GM19397 (cell line): ENCODE measurements around the gene DEPDC5.

Source experiments
- ATAC-seq: cut with Tn5 transposase; IDR thresholded peaks from one replicate; pipeline ENCODE4 v1.9.1; 2021; ENCODE audit warnings: mild to moderate bottlenecking, moderate library complexity; ENCODE audit not compliant: unreplicated experiment

DEPDC5 gene

DNA sequence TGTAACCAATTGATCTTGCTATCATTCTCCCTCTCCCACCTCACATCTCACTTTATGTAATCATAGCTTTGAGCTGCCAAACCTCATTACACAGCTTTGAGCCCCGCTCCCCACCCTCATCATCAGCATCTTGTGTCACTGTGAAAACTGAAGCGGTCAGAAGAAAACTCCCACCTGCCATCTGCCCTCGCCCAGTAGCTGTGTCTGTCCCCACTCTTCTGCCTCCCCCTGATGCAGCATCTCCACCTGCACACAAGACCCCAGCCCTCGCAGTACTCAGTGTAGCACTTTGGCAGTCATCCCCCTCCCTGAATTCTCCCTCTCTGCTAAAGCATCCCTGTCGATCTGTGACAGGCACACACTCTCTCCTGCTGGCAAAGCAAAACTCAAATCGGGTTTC lies 130.2 kb downstream of the DEPDC5 start:
- no peak for ATAC-seq

DNA sequence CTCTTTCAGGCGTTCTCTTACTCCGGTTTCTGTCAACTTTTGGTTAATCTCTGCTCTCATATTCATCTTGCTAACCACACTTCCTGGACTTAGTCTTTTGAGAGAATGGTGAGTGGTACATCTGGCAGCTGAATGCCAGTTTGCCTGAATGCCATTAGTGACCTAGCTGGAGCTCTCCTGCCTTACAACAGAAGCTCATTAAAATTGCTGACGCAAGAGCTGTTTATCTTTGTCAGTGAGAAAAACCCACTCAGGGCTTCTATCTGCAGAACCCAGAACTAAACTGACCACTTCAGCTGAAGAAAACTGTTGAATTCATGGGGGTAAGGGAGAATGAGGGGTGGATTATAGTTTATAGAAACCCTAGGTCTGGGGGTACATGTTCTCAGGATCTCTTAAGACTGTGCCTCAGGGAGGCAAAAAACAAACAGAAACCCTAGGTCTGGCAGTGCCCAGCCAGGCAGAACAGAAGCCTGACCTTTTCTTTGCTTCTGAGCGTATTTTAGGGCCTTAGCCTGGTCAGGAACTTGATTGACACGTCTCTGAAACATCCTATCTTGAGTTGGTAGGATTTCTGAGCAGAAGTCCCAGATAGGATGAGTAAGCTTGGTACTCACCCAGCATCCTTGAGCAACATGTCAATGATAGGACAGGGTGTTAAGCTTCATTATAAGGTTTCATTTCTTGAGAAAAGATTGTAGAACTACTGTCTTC lies 137.7 kb downstream of the DEPDC5 start:
- ATAC-seq: no peak

DNA sequence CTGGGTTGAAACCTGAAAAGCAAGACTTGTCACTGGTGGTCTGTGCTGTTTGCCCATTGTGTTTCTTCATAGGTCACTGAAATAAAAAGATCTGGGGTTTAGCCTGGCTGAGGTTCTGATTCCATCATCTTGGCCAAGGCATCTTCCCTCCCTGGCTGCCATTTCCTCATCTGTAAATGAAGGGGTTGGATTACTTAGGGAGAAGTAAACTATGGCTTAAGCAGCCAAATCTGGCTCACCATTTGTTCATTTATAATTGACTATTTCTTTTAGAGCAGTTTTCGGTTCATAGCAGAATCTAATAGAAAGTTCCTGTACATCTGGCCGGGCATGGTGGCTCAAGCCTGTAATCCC lies 138.2 kb downstream of the DEPDC5 start:
- no peak for ATAC-seq

DNA sequence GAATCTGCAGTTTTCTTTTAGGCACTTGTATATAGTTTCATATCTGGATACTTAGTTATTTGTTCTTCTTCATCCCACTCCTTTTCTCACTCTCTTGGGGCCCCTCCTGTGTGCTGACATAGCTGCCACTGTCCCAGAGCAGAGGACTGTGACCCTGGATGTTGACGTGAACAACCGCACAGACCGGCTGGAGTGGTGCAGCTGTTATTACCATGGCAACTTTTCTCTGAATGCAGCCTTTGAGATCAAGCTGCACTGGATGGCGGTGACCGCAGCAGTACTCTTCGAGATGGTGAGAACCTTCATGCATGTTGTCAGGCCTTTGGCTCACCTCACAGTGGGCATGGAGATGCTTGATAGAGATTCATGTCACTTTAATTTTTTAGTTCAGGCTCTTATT lies 139.6 kb downstream of the DEPDC5 start:
- no peak for ATAC-seq

DNA sequence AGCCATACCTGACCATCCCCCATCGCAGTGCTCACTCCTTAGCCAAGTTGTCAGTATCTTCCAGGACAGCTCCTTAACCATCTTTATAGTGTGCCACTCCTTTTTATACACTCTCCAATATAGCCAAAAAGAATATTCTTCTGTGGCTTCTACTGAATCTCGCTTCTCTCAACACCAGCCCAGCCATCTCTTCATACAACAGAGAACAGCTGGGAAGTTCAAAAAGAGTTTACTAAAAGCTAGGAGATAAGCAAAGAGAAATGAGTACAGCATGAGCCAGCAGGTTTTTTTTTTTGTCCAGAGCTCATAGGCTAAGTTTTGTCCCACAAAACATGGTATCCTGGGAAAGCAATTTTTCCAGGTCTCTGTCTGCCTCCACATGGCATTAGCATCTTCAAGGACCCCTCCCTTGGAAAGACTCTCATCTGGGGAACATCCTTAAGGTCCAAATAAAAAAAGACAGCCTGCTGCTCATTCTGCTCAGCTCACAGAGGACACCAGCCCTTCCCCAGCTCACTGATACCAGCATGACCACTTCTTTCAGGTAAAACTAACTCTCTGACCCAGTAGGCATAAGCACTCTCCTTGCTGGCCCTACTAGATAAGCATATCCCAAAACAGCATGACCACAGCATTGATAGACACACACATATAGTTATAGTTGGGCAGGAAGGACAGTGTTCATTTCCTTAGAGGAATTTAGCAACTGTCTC lies 141.7 kb downstream of the DEPDC5 start:
- no peak for ATAC-seq

DNA sequence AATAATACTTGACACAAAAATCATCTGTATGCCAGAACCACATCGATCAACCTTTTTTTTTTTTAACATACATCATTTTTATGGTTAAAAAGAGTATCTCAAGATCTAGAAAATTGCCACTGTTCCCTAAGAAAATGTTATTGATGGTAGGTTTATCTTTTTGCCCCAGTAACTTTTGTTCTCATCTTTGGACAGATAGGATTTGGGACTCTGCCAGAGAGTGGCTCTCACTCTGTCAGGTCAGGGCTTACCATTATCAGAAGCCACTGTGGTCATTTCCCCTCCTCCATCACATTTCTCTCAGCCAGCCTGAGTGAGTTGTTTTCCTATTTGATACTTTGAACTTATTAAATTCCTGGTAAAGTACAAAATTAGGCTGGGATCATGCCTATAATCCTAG lies 142.7 kb downstream of the DEPDC5 start:
- ATAC-seq: no peak

DNA sequence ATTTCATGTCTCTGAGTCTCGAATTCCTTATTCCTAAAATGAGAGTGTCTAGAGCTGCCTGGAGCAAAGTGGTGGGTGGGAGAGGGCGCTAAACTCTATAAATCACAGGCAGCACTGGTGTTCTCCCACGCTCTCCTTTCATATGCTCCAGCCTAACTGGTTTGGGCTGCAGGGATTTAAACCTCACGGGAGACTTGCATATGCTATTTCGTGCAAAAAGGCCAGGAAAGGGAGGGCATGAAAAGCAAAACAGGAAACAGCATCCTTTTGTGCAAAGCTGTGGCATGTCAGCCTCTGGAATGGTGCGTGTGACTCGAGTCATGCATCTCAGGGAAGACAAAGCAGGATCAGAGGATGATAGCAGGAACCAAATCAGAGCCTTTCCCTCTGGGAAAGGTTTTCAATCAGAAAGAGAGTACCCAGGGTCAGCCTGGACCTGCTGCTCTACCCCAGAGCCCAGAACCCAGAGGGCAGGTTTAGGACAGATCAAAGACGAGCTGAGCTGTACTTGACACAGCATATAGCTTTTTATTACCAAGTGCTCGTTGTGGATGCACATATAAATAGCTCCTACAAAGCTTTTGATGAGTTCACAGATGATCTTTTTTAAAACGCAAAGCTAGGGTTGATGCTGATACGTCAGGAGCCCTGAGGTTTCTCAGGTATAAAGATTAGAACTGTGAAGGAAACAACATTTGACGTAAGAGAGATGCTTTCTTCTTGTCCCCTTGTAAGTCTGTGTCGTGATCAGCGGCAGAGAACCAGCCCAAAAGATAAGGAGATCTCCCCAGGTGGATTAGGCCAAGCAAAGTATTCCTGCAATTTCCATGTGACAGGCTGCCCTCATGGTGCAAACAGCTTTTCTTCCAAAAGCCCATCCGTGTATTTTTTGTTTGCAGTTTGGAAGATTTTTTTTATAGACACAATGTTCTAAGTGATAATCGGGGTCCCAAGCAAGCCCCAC lies 144.3 kb downstream of the DEPDC5 start:
- no peak for ATAC-seq

DNA sequence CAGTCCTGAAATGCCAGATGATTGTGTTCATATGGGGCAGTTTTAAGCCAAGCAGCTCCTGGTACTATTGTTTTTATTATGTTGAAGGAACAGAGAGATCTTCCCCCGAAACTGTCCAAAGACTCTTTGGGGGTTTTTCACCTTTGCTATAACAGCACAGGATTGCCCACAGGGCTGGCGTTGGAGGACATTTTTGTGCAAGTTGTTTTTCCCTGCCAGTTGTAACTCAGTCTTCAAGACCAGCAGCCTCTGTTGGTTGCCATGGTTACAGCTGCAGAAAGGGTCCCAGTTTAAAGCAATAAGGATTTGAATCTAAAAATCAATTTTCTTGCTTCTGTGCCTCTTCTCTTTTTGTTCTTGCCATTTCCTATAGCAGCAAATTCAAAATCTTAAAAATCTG lies 145.1 kb downstream of the DEPDC5 start:
- ATAC-seq: no peak

DNA sequence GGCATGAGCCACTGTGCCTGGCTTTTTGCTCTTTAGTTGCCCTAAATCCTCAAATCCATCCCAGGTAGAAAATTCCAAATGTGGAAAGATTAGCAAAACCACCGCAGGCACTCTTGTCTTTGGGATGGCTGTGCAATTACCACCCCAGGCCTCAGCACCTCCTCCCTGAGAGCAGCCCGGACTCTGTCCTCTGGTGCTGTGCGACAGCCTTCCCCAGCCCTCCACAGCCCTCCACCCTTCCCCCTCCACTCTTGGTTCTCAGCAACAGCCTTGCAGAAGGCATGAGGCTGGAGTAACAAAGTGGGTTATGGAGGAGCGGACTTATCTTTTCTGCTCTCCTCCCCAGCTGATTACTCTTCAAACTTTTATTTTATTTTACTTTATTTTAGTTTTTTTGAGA lies 145.8 kb downstream of the DEPDC5 start:
- ATAC-seq: no peak

DNA sequence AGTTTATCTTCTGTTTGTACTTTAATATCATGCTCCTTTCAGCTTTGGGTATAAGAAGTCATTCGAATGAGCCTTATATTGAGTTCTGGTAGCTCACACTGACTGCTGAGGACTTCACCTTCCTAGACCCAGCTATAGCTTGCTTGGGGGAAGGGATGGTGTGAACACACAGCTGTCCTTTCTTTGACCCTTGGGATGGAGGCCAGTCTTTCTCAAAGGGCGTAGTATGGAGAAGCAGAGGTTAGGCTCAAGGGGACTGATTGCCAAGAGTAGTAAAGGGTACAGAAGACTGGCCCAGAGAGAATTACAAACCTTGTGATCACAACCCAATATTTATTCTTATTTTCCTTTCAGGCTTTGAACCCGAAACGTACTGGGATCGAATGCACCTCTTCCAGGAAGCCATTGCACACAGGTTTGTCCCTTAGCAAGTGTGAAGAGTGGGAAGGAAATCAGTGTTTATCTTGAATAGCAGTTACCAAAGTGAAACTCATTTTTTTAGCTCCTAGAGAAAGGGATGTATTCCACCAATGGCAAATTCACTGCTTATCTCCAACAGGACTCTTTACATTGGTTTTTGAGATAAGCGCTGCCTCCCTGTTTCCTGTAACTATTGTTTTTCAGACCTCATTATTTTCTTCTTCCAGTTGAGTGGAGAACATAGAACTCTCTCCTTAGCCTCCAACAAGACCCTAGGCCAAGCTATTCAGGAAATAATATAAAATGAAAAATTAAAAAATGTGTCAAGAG lies 147.7 kb downstream of the DEPDC5 start:
- no peak for ATAC-seq

DNA sequence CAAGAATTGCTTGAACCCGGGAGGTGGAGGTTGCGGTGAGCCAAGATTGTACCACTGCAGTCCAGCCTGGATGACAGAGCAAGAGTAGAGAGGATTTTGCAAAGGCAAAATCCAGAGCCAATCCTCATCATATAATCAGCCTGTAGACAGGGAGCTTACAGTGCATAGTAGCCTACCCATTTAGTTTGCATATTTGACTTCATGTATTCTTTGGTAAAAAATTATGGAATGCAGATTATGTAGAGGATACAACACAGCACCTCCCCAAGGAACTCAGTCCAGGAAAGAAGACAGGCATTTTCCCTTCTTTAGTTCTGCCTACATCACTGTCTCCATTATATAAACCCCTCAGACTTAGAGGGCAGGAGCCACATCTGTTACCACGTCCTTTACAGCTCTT lies 150.8 kb downstream of the DEPDC5 start:
- ATAC-seq: no peak

DNA sequence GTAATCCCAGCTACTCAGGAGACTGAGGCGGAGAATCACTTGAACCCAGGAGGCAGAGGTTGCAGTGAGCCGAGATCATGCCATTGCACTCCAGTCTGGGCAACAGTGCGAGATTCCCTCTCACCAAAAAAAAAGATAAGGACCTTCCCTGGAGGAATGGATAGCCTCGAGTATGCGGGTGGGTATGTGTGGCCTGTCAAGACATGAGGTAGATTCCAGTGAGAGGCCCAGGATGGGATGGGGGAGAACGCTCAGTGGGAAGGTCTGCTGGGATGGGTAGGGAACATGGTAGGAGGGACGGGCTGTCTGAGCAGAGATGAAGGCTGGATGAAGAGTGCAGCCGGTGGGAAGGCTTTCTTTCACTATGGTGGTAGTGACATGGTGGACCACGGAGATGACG lies 151.5 kb downstream of the DEPDC5 start:
- ATAC-seq: no peak

DNA sequence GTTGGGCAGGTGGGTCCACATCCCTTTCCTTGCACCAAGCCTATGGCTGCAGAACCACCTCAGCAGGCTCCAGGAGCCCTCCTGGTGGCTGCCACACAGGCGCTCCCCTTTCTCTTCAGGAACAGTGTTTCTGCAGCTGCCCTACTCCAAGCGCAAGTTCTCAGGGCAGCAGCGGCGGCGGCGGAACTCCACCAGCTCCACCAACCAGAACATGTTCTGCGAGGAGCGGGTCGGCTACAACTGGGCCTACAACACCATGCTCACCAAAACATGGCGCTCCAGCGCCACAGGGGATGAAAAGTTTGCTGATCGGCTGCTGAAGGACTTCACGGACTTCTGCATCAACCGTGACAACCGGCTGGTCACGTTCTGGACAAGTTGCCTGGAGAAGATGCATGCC lies 152.3 kb downstream of the DEPDC5 start:
- ATAC-seq: no peak

DNA sequence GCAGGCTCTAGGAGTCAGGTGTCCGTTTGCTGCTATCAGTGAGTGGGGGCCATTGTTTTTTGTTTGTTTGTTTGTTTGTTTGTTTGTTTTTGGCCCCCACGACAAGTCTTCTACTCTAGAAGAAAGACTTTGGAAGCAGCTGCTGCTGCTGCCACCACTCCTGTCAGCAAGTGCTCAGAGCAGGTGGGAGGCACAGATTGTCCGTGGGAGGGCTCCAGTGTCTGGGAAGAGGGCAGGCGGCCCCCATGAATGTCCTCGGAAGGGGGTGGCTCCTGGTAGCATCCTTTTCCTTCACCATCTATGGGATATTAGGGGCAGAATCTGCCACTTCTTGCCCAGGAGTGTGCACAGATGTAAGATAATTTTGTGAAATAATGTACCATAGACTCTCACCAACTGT lies 152.8 kb downstream of the DEPDC5 start:
- ATAC-seq: no peak

DNA sequence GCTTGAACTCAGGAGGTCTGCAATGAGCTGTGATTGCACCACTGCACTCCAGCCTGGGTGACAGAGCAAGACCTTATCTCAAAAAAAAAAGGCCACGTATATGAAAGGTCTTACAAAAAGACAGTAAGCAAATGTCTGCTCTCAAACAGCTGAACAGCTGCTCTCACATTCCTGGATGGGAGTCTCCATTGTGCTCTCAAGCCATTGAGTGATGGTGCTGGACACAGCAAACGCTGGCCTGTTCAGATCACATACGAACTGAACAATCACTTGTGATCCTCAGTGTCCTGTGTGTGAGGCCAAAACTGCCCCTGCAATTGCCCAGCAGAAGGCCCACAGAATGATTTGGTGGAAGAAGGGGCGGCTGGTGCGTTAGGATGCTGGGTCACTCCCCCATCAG lies 156.2 kb downstream of the DEPDC5 start:
- no peak for ATAC-seq

DNA sequence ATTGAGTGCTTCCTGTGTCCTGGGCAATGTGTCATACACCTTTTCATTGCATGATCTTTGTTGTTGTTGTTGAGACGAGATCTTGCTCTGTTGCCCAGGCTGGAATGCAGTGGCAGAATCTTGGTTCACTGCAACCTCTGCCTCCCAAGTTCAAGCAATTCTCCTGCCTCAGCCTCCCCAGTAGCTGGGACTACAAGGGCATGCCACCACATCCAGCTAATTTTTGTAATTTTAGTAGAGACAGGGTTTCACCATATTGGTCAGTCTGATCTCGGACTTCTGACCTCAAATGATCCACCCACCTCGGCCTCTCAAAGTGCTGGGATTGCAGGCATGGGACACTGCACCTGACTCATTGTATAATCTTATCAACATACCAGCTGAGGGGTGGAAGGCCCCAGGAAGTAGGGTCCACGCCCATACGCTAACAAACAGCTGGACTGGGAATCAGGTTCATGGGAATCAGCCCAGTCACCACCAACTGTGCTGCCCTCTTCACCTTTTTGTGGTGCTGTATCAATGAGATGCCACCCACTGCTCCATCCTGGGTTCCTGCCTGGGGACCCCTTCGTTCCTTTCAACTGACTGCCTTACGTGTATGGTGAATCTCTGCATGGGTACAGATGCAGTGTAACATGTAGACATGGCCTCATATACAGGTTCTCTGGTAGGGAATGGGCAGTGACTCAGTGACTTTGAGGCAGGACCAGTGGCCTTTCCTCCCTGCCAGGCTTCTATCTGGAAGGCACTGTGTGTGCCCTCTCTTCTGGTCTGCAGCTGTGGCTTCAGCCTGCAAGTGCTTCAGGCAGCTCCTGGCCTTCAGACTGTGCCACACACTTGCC lies 158.0 kb downstream of the DEPDC5 start:
- no peak for ATAC-seq

DNA sequence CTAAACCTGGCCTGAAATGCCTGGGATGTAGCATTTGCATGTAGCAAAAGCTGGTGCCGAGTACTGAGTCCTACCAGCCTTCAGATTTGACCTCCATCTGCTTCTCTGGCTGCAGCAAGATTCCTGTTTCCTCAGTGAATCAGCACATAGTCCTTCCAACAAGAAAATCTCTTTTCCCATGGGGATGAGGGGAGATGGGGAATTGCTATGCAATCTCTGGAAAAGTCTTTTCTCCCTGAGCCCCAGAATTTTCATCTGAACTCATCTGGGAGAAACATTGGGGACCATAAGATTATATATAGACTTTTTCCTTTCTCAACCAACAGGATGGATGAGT lies 158.6 kb downstream of the DEPDC5 start:
- ATAC-seq: no peak

DNA sequence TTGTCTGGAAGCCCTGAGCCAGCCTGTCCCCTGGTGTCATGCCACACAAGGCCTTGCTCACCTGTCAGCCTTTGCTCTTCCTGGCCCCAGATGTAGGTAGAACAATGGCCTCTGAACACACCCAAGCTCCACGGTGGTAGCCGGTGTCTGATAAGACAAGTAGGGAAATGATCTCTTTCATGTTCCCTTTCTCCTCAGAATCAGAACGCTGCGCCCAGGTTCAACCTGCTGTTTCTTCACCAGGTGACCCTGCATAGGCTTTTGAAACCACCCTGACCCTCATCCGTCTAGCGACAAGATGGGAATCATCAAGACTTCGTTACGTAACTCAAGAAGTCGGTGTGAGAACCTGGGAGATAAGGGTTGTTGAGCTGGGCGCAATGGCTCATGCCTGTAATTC lies 161.8 kb downstream of the DEPDC5 start:
- no peak for ATAC-seq

DNA sequence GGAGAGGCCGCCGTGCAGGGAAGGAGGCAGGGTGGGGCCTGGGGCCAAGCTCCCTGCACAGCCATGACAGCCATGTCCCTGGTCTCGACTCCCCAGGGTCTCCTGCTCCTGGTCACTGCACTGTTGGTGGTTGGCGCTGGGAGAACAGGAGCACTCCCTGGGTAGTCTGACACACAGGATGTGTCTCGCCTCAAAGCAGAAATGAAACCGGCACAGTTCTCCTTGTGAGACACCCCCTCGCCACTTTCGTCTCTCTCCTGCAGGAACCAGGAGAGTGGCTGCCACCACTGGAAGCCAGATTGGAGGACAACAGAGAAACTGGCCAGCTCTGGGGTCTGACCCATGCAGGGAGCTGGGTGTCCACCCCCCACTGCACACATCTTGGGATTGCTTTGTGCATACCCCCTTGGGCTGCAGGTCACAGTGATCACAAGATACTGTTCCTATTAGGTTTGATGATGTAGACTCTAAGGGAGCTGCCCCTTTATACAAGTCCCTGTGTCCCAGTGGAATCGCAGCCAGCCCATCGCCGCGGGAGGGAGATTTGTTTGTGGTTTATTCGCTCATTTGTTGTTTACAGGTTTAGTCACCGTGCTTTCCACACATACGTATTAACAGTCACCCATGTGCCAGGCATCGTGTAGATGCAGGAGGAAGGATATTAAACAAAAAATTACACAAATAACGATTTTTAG lies 163.6 kb downstream of the DEPDC5 start:
- no peak for ATAC-seq

DNA sequence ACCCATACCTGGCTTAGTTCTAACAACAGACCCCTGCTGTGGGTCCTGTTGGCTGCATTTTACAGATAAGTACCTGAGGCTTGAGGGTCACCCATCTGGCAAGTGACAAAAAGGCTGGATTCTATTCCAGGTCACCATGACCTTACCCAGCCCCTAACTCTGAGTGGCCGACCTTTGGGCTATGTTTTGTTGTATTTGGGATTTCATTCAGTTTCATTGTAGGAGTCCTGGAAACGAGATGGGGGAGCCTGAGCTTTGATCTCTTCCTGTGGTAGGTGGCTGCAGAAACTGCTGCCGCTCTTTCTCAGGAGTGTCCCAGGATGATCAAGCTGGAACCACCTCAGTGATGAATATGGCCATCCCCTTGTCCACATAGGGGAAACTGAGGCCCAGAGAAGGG lies 165.9 kb downstream of the DEPDC5 start:
- no peak for ATAC-seq
